Activated naive CD8-positive, alpha-beta T cell treated with anti-CD3 and anti-CD28 coated beads for 36 hours (primary cell): ENCODE data around the gene CAMK2B. TPM values are rescaled to one million over a fixed set of nuclear protein-coding genes. Genes with fewer than 3 reads are reported as not detected.
"Not testable (repeated sequence)": the region's sequence is repeated elsewhere in the genome, so short reads cannot be mapped to it uniquely, and the experiment has no call there.

ENCODE experiments used
- DNase-seq: peaks from one replicate; pipeline ENCODE4 v3.0.0; 2021
- H3K27ac Mint-ChIP-seq: one replicate; pipeline ENCODE4 v1.8.0; 2022; ENCODE audit warnings: mild to moderate bottlenecking, moderate library complexity, mixed read lengths
- H3K27me3 Mint-ChIP-seq: one replicate; pipeline ENCODE4 v1.8.0; 2022; ENCODE audit warnings: mild to moderate bottlenecking, mixed read lengths
- H3K36me3 Mint-ChIP-seq: one replicate; pipeline ENCODE4 v1.8.0; 2021; ENCODE audit warnings: mild to moderate bottlenecking, mixed read lengths
- H3K4me1 Mint-ChIP-seq: one replicate; pipeline ENCODE4 v1.8.0; 2021; ENCODE audit warnings: mixed read lengths
- H3K4me3 Mint-ChIP-seq: one replicate; pipeline ENCODE4 v1.8.0; 2022; ENCODE audit warnings: mild to moderate bottlenecking, moderate library complexity, mixed read lengths
- H3K9me3 Mint-ChIP-seq: one replicate; pipeline ENCODE4 v1.8.0; 2022; ENCODE audit warnings: mixed read lengths
- total RNA-seq, 2 experiments: library from RNA; stranded (reverse); gene quantifications; one replicate each; pipeline ENCODE4 v1.2.3, GENCODE V29; 2021

CAMK2B gene
- total RNA-seq, 2 experiments from 2014 or later, result 0.62 to 0.97 TPM

GRCh38 chr7:44182827-44183226, 142.6 kb downstream of the CAMK2B start:
- Mint-ChIP-seq H3K4me1 (no peaks in the 10 kb centered on the region), H3K36me3 (no peaks in the 10 kb centered on the region), H3K27me3 (no peaks in the 10 kb centered on the region), H3K9me3 (no peaks in the 10 kb centered on the region), H3K4me3 (no peak overlapping the region), H3K27ac (no peak overlapping the region)
- DNase-seq, result no peak

- peaks cover 5% of the 10 kb centered on the region for H3K27me3 Mint-ChIP-seq
- no peaks in the 10 kb centered on the region for H3K9me3 Mint-ChIP-seq
- H3K4me3 Mint-ChIP-seq, result no peak overlapping the region
- DNase-seq, result no peak
- no peaks in the 10 kb centered on the region for H3K36me3 Mint-ChIP-seq
- no peaks in the 10 kb centered on the region for H3K4me1 Mint-ChIP-seq
- H3K27ac Mint-ChIP-seq, result no peak overlapping the region
These were observed 144.8 kb downstream of the CAMK2B start for GRCh38 chr7:44180631-44181030.

GRCh38 chr7:44177570-44178131, 147.7 kb downstream of the CAMK2B start:
- no peak for DNase-seq
- Mint-ChIP-seq H3K27ac (no peak overlapping the region), H3K9me3 (no peaks in the 10 kb centered on the region), H3K4me3 (no peak overlapping the region), H3K27me3 (peaks cover 5% of the 10 kb centered on the region), H3K4me1 (no peaks in the 10 kb centered on the region), H3K36me3 (no peaks in the 10 kb centered on the region)

GRCh38 chr7:44176486-44176885, 148.9 kb downstream of the CAMK2B start:
- peaks cover 5% of the 10 kb centered on the region for H3K27me3 Mint-ChIP-seq
- H3K27ac Mint-ChIP-seq, result no peak overlapping the region
- H3K4me1 Mint-ChIP-seq, result no peaks in the 10 kb centered on the region
- H3K9me3 Mint-ChIP-seq, result no peaks in the 10 kb centered on the region
- H3K36me3 Mint-ChIP-seq, result no peaks in the 10 kb centered on the region
- DNase-seq, result no peak
- H3K4me3 Mint-ChIP-seq, result no peak overlapping the region

- H3K27me3 Mint-ChIP-seq, result peaks cover 5% of the 10 kb centered on the region
- H3K4me1 Mint-ChIP-seq, result no peaks in the 10 kb centered on the region
- DNase-seq, result no peak
- no peak overlapping the region for H3K4me3 Mint-ChIP-seq
- no peaks in the 10 kb centered on the region for H3K9me3 Mint-ChIP-seq
- H3K36me3 Mint-ChIP-seq, result no peaks in the 10 kb centered on the region
- H3K27ac Mint-ChIP-seq, result no peak overlapping the region
These were observed 149.7 kb downstream of the CAMK2B start for GRCh38 chr7:44175730-44176129.

GRCh38 chr7:44174694-44174948, 150.8 kb downstream of the CAMK2B start:
- not testable (repeated sequence) for DNase-seq, H3K4me3 Mint-ChIP-seq, H3K4me1 Mint-ChIP-seq, H3K36me3 Mint-ChIP-seq, H3K9me3 Mint-ChIP-seq, H3K27ac Mint-ChIP-seq, H3K27me3 Mint-ChIP-seq

- H3K4me1 Mint-ChIP-seq, result no peaks in the 10 kb centered on the region
- no peaks in the 10 kb centered on the region for H3K36me3 Mint-ChIP-seq
- H3K9me3 Mint-ChIP-seq, result no peaks in the 10 kb centered on the region
- H3K4me3 Mint-ChIP-seq, result no peak overlapping the region
- peaks cover 5% of the 10 kb centered on the region for H3K27me3 Mint-ChIP-seq
- H3K27ac Mint-ChIP-seq, result no peak overlapping the region
- no peak for DNase-seq
These were observed 151.3 kb downstream of the CAMK2B start for GRCh38 chr7:44173911-44174693.

- H3K36me3 Mint-ChIP-seq, result no peaks in the 10 kb centered on the region
- no peak overlapping the region for H3K27ac Mint-ChIP-seq
- no peak for DNase-seq
- H3K27me3 Mint-ChIP-seq, result peaks cover 5% of the 10 kb centered on the region
- peaks cover under 1% of the 10 kb centered on the region for H3K4me1 Mint-ChIP-seq
- no peak overlapping the region for H3K4me3 Mint-ChIP-seq
- no peaks in the 10 kb centered on the region for H3K9me3 Mint-ChIP-seq
These were observed 152.5 kb downstream of the CAMK2B start for GRCh38 chr7:44172803-44173424.

GRCh38 chr7:44172352-44172751, 153.0 kb downstream of the CAMK2B start:
- peaks cover 5% of the 10 kb centered on the region for H3K27me3 Mint-ChIP-seq
- H3K27ac Mint-ChIP-seq, result no peak overlapping the region
- H3K9me3 Mint-ChIP-seq, result no peaks in the 10 kb centered on the region
- no peak overlapping the region for H3K4me3 Mint-ChIP-seq
- no peaks in the 10 kb centered on the region for H3K36me3 Mint-ChIP-seq
- no peak for DNase-seq
- H3K4me1 Mint-ChIP-seq, result peaks cover 6% of the 10 kb centered on the region

GRCh38 chr7:44171901-44172300, 153.5 kb downstream of the CAMK2B start:
- not testable (repeated sequence) for H3K27me3 Mint-ChIP-seq, H3K4me1 Mint-ChIP-seq, DNase-seq, H3K4me3 Mint-ChIP-seq, H3K27ac Mint-ChIP-seq, H3K36me3 Mint-ChIP-seq, H3K9me3 Mint-ChIP-seq

GRCh38 chr7:44167920-44168319, 157.5 kb downstream of the CAMK2B start:
- Mint-ChIP-seq H3K27me3 (no peaks in the 10 kb centered on the region), H3K36me3 (no peaks in the 10 kb centered on the region), H3K4me1 (peaks cover 6% of the 10 kb centered on the region), H3K27ac (no peak overlapping the region), H3K9me3 (no peaks in the 10 kb centered on the region), H3K4me3 (no peak overlapping the region)
- DNase-seq, result no peak

Other genes starting within 250 kb of the CAMK2B start
- 10 to 100 TPM; 32.5 to 35.2 TPM for gene POLM, start 243.1 kb downstream of the CAMK2B start, total RNA-seq
- gene AEBP1, start 221.2 kb downstream of the CAMK2B start, total RNA-seq, result 10 to 100 TPM; 32.6 to 38.3 TPM
- 100 to 1,000 TPM; 287 to 296 TPM for gene POLD2, start 202.0 kb downstream of the CAMK2B start, total RNA-seq
- gene MYL7, start 184.3 kb downstream of the CAMK2B start, total RNA-seq, result not detected
- 1 to 10 TPM; 2.5 to 3.7 TPM for gene GCK, start 136.2 kb downstream of the CAMK2B start, total RNA-seq
- 10 to 100 TPM; 74.9 to 75.9 TPM for gene YKT6, start 124.6 kb downstream of the CAMK2B start, total RNA-seq
- gene NUDCD3, start 165.1 kb upstream of the CAMK2B start, total RNA-seq, result 10 to 100 TPM; 94.9 to 96.9 TPM
- not detected for gene NPC1L1, start 215.7 kb upstream of the CAMK2B start, total RNA-seq
- 100 to 1,000 TPM; 142 to 154 TPM for gene DDX56, start 248.3 kb upstream of the CAMK2B start, total RNA-seq